Fibroblast of pulmonary artery (primary cell): ENCODE data around the gene RNF125.

Source experiments
- DNase-seq: peaks from one replicate; pipeline ENCODE4 v3.0.0-alpha.2; 2010; ENCODE audit warnings: low read depth
- H3K4me3 ChIP-seq: replicated peaks from 2 replicates; pipeline ENCODE4 v1.5.1; 2011; ENCODE audit warnings: low read depth, mild to moderate bottlenecking, control low read depth, low read length, moderate library complexity
- CTCF ChIP-seq: IDR thresholded peaks from 2 replicates; pipeline ENCODE4 v1.5.1; 2011; ENCODE audit warnings: mild to moderate bottlenecking, control low read depth, low read length, inconsistent platforms; ENCODE audit errors: missing control alignments

The RNF125 gene

DNA sequence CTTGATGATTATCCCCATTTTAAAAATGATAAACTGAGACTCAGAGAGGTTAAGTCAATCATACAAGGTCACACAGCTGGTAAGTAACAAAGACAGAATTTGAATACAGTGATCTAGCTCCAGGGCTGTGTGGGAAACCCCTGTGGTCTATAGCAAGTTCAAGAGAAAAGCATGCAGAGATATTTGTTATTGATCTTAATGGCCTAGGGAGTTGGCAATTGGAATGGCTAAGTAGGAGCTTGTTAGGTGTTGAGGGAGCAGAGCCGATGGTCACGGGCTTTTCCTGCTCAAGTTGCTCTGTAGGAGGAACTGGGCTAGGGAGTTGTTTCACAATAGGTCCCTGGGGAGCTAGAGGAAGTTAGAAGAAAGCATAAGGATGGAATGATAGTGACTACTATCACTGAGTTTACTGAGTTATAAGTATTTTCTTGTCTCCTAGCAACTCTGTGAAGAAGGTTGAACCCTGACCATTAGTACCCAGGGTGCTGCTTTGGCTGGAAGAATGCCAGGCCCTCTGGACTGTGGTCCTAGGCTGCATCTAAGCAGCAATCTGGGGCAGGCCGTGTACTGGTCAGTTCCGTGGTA, 30.0 kb downstream of the RNF125 start:
- TF ChIP-seq CTCF = no peak
- DNase-seq = peak; percentile 83
- no peak overlapping the region for H3K4me3 ChIP-seq

DNA sequence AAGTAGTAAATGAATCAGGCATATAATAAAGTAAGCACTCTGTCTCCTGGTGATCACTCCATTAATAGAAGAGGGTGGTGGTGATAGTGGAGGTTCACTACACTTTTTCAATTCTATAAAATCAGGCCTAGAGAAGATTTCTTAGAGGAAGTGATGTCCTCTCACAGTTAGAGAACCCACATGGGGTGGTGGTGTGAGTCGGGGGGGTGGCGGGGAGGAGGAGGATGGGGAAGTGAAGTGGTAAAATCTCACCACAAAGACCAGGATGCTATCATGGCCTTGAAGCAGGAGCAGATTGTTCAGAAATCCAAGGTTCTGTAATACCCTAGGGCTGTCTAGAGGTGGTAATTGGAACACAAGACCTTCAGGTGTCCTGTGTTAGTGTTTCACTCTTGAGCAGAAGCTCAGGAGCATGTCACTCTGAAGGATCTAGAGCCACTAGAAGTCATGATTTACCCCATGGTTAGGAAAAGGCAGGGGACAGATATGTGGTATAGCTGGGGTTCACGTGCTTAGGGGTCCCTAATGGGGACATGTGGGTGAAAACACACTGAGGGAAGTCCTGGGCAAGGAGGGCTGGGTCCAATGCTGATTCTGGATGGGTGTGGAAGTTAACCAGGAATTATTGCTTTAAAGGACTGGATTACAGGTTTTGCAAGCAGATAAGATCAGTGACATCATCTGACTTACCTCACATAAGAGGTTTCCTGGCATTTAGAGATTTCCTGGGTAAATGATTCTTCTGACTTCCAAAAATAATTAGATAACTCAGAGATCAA, 31.0 kb downstream of the RNF125 start:
- no peak for DNase-seq
- H3K4me3 ChIP-seq = no peak overlapping the region
- no peak for TF ChIP-seq CTCF

- DNase-seq = no peak
These were observed 38.2 kb downstream of the RNF125 start for GRCh38 chr18:32056613-32057358.

GRCh38 chr18:32057624-32058165, 39.1 kb downstream of the RNF125 start:
- H3K4me3 ChIP-seq = no peak overlapping the region
- no peak for DNase-seq
- TF ChIP-seq CTCF = no peak

More at GRCh38 chr18:32056613-32057358, 38.2 kb downstream of the RNF125 start:
- H3K4me3 ChIP-seq = no peak overlapping the region
- no peak for TF ChIP-seq CTCF

GRCh38 chr18:32060026-32060425, 41.4 kb downstream of the RNF125 start:
- no peak overlapping the region for H3K4me3 ChIP-seq
- DNase-seq = no peak
- TF ChIP-seq CTCF = no peak

GRCh38 chr18:32067375-32068167, 48.9 kb downstream of the RNF125 start:
- no peak for DNase-seq
- no peak for TF ChIP-seq CTCF
- no peak overlapping the region for H3K4me3 ChIP-seq
